H1 (cell line): ENCODE measurements around the gene SMIM44. TPM values are rescaled to one million over a fixed set of nuclear protein-coding genes. Genes with fewer than 3 reads are reported as not detected.

ENCODE experiments used
- CTCF ChIA-PET: fragments of 300-600 bp; sonication (Branson Sonifier 250); formaldehyde crosslinking; loops from one replicate; lab custom pipeline; 2021; ENCODE audit not compliant: partially characterized antibody; lab: Charles Lee
- POLR2A ChIA-PET: fragments of 300-600 bp; sonication (Branson Sonifier 250); formaldehyde crosslinking; loops from one replicate; lab custom pipeline; 2021; ENCODE audit warnings: inconsistent platforms; ENCODE audit not compliant: partially characterized antibody; lab: Charles Lee
- DNase-seq, 2 experiments: peaks; one replicate each; pipeline versions ENCODE4 v3.0.0 to v3.0.0-alpha.2; 2010 to 2022; ENCODE audit warnings: low spot score in 2 of 2, low read depth in 1 of 2, mixed read lengths in 1 of 2
- FAIRE-seq: peaks from 2 replicates; lab custom pipeline; 2011; peaks lifted over from hg19 to GRCh38; lab: Jason Lieb, UNC
- H2AFZ ChIP-seq: 2 replicates; pipeline ENCODE4 v1.8.1; 2012; ENCODE audit warnings: low read length, inconsistent platforms
- H2AK5ac ChIP-seq: 2 replicates; pipeline ENCODE4 v1.6.1; 2013; ENCODE audit warnings: low read depth, low read length
- H2BK120ac ChIP-seq: replicated peaks from 2 replicates; pipeline ENCODE3; 2013; ENCODE audit warnings: low read depth, low read length, inconsistent platforms
- H2BK12ac ChIP-seq: 2 replicates; pipeline ENCODE4 v1.6.1; 2013; ENCODE audit warnings: low read depth, low read length
- H2BK15ac ChIP-seq: 2 replicates; pipeline ENCODE4 v1.6.1; 2013; ENCODE audit warnings: low read length
- H2BK20ac ChIP-seq: 2 replicates; pipeline ENCODE4 v1.6.1; 2013; ENCODE audit warnings: low read length
- H2BK5ac ChIP-seq: 2 replicates; pipeline ENCODE4 v1.6.1; 2013; ENCODE audit warnings: low read depth, low read length
- H3K14ac ChIP-seq: 2 replicates; pipeline ENCODE4 v1.6.1; 2013; ENCODE audit warnings: inconsistent platforms; ENCODE audit not compliant: insufficient read length
- H3K18ac ChIP-seq: 2 replicates; pipeline ENCODE4 v1.6.1; 2013; ENCODE audit warnings: low read length; ENCODE audit errors: extremely low read depth
- H3K23ac ChIP-seq: 2 replicates; pipeline ENCODE4 v1.6.1; 2013; ENCODE audit warnings: inconsistent platforms; ENCODE audit not compliant: insufficient read length
- H3K23me2 ChIP-seq: 2 replicates; pipeline ENCODE4 v1.6.1; 2013; ENCODE audit warnings: low read depth, low read length
- H3K27ac ChIP-seq: 2 replicates; pipeline ENCODE4 v1.6.1; 2011; ENCODE audit warnings: low read depth, low read length, inconsistent platforms
- H3K27me3 ChIP-seq, 4 experiments: replicated peaks in 1 of 4; 1 replicate in 1 of 4; 2 replicates in 3 of 4; pipeline versions ENCODE4 v1.6.1 to v1.8.1; 2011 to 2013; ENCODE audit warnings: low read length in 3 of 4, mild to moderate bottlenecking in 3 of 4, inconsistent platforms in 2 of 4, mixed read lengths in 2 of 4, moderate library complexity in 1 of 4; ENCODE audit not compliant: control insufficient read depth in 3 of 4, insufficient read depth in 3 of 4; ENCODE audit errors: extremely low read depth in 1 of 4
- H3K36me3 ChIP-seq, 4 experiments: 2 replicates each; pipeline versions ENCODE4 v1.6.1 to v1.8.1; 2011 to 2013; ENCODE audit warnings: mild to moderate bottlenecking in 4 of 4, low read length in 3 of 4, moderate library complexity in 2 of 4, control low read depth in 1 of 4, inconsistent platforms in 1 of 4; ENCODE audit not compliant: insufficient read depth in 4 of 4, control insufficient read depth in 2 of 4
- H3K4ac ChIP-seq: replicated peaks from 2 replicates; pipeline ENCODE3; 2013; ENCODE audit warnings: low read length, low read depth, mixed read lengths, inconsistent platforms; ENCODE audit not compliant: insufficient read length
- H3K4me1 ChIP-seq, 4 experiments: replicated peaks in 1 of 4; 1 replicate in 1 of 4; 2 replicates in 3 of 4; pipeline versions ENCODE4 v1.6.1 to v1.8.1; 2011 to 2013; ENCODE audit warnings: low read length in 3 of 4, inconsistent platforms in 2 of 4, mixed read lengths in 1 of 4; ENCODE audit not compliant: insufficient read depth in 4 of 4, control insufficient read depth in 3 of 4
- H3K4me2 ChIP-seq, 2 experiments: 2 replicates each; pipeline versions ENCODE4 v1.6.1 to v1.8.1; 2011 to 2013; ENCODE audit warnings: low read depth in 2 of 2, low read length in 2 of 2, control low read depth in 1 of 2, inconsistent platforms in 1 of 2, mild to moderate bottlenecking in 1 of 2; ENCODE audit not compliant: insufficient read depth in 1 of 2
- H3K4me3 ChIP-seq, 4 experiments: fragments of 200-600, 300-600 bp in 1 of 4; sonication (generic), shearing (Covaris generic), sonication (Bioruptor Twin) in 1 of 4; 2 replicates each; pipeline versions ENCODE4 v1.5.1 to v1.8.1; 2011 to 2016; ENCODE audit warnings: low read length in 4 of 4, low read depth in 3 of 4, control low read depth in 2 of 4, inconsistent platforms in 2 of 4, mild to moderate bottlenecking in 2 of 4, mixed read lengths in 1 of 4, moderate library complexity in 1 of 4; ENCODE audit not compliant: insufficient read depth in 2 of 4; ENCODE audit errors: extremely low read depth in 1 of 4
- H3K56ac ChIP-seq: replicated peaks from 2 replicates; pipeline ENCODE3; 2013; ENCODE audit warnings: low read depth, mild to moderate bottlenecking, mixed read lengths, low read length, inconsistent platforms; ENCODE audit not compliant: insufficient read length
- H3K79me1 ChIP-seq: 2 replicates; pipeline ENCODE4 v1.6.1; 2013; ENCODE audit warnings: low read depth, low read length, control low read depth
- H3K79me2 ChIP-seq, 2 experiments: 2 replicates each; pipeline versions ENCODE4 v1.6.1 to v1.8.1; 2012 to 2013; ENCODE audit warnings: low read length in 2 of 2, mild to moderate bottlenecking in 2 of 2, inconsistent platforms in 1 of 2; ENCODE audit not compliant: insufficient read depth in 2 of 2, control insufficient read depth in 1 of 2
- H3K9ac ChIP-seq, 4 experiments: replicated peaks in 1 of 4; 1 replicate in 1 of 4; 2 replicates in 3 of 4; pipeline versions ENCODE4 v1.6.1 to v1.8.1; 2011 to 2013; ENCODE audit warnings: low read depth in 3 of 4, low read length in 3 of 4, control low read depth in 2 of 4, mild to moderate bottlenecking in 2 of 4, moderate library complexity in 2 of 4, inconsistent platforms in 1 of 4; ENCODE audit errors: extremely low read depth in 1 of 4
- H3K9me3 ChIP-seq, 2 experiments: 2 replicates each; pipeline versions ENCODE4 v1.6.1 to v1.8.1; 2012 to 2013; ENCODE audit warnings: mild to moderate bottlenecking in 2 of 2, moderate library complexity in 2 of 2, control low read depth in 1 of 2, inconsistent platforms in 1 of 2, low read depth in 1 of 2, low read length in 1 of 2, mixed read lengths in 1 of 2; ENCODE audit not compliant: insufficient read depth in 2 of 2
- H4K20me1 ChIP-seq, 2 experiments: replicated peaks in 1 of 2; 2 replicates each; pipeline versions ENCODE3 to v1.8.1; 2011 to 2013; ENCODE audit warnings: inconsistent platforms in 2 of 2, low read length in 2 of 2, mild to moderate bottlenecking in 1 of 2; ENCODE audit not compliant: insufficient read depth in 2 of 2, control insufficient read depth in 1 of 2
- H4K5ac ChIP-seq: 2 replicates; pipeline ENCODE4 v1.6.1; 2013; ENCODE audit warnings: low read length, low read depth, mixed read lengths, inconsistent platforms; ENCODE audit not compliant: insufficient read length
- H4K8ac ChIP-seq: 2 replicates; pipeline ENCODE4 v1.8.0; 2013; ENCODE audit warnings: mild to moderate bottlenecking, moderate library complexity, low read length, inconsistent platforms; ENCODE audit not compliant: insufficient read depth; ENCODE audit errors: extremely low read depth
- H4K91ac ChIP-seq: replicated peaks from 2 replicates; pipeline ENCODE3; 2013; ENCODE audit warnings: low read length, mixed read lengths, inconsistent platforms; ENCODE audit not compliant: insufficient read length
- ASH2L ChIP-seq: fragments of 200-600, 300-600 bp; sonication (generic); IDR thresholded peaks from one replicate; pipeline ENCODE4 v1.7.1; 2017; ENCODE audit warnings: low read length
- BACH1 ChIP-seq: IDR thresholded peaks from 2 replicates; pipeline ENCODE4 v1.6.1; 2012; ENCODE audit warnings: low read length, improper control_type of control experiment
- CTCF ChIP-seq, 3 experiments: IDR thresholded peaks; 1 replicate in 2 of 3; 2 replicates in 1 of 3; pipeline versions ENCODE4 v1.5.1 to v1.6.1; 2011; ENCODE audit warnings: low read length in 3 of 3, mild to moderate bottlenecking in 3 of 3, inconsistent platforms in 2 of 3, low read depth in 1 of 3, moderate library complexity in 1 of 3; ENCODE audit not compliant: insufficient read depth in 1 of 3; ENCODE audit errors: control extremely low read depth in 1 of 3
- JUN ChIP-seq: IDR thresholded peaks from 2 replicates; pipeline ENCODE4 v1.6.1; 2011; ENCODE audit warnings: low read depth, mild to moderate bottlenecking, improper control_type of control experiment, low read length
- POLR2AphosphoS5 ChIP-seq: IDR thresholded peaks from 2 replicates; pipeline ENCODE4 v1.6.1; 2011; ENCODE audit warnings: low read depth, low read length
- RNF2 ChIP-seq: fragments of 200-900, 300-1000 bp; sonication (generic); IDR thresholded peaks from 2 replicates; pipeline ENCODE4 v1.7.1; 2016; ENCODE audit warnings: borderline replicate concordance, low read depth, mild to moderate bottlenecking, antibody characterized with exemption, low read length; ENCODE audit not compliant: poor library complexity, severe bottlenecking; ENCODE audit errors: missing control alignments
- ZNF274 ChIP-seq: IDR thresholded peaks from 2 replicates; pipeline ENCODE4 v1.7.0; 2012; ENCODE audit warnings: low read length, borderline replicate concordance; ENCODE audit errors: extremely low read depth
- WGBS, 2 experiments: shearing (Covaris generic) in 1 of 2; methylation state at CpG; one replicate each; pipeline versions ENCODE4 v1.1.6 to v1.1.7; 2013 to 2015; ENCODE audit warnings: low lambda C conversion rate in 2 of 2, mixed read lengths in 2 of 2, inconsistent platforms in 1 of 2, low coverage in 1 of 2, missing lambda C conversion rate in 1 of 2; ENCODE audit not compliant: insufficient replicate concordance in 2 of 2, insufficient coverage in 1 of 2, insufficient read length in 1 of 2; ENCODE audit errors: extremely low coverage in 1 of 2, missing lambda C conversion rate in 1 of 2; 5-methylcytosine and 5-hydroxymethylcytosine counted together
- polyA plus RNA-seq, 7 experiments: library from polyadenylated mRNA; depleted of rRNA in 3 of 7; stranded (reverse) in 5 of 7; unstranded in 2 of 7; fragments of >200 nt in 5 of 7; fragments of 200-250 nt in 2 of 7; gene quantifications; 1 replicate in 5 of 7; 2 replicates in 1 of 7; 4 replicates in 1 of 7; pipeline versions ENCODE4 v1.2.1 to v1.2.3, GENCODE V29; 2011 to 2013; ENCODE audit warnings: missing spikeins in 2 of 7, mixed read lengths in 2 of 7
- total RNA-seq: library from RNA; stranded (reverse); fragmentation: NEBNext Ultra II Directional; extraction: Animal tissue kit (Norgen Biotek cat#: 25700); gene quantifications from 2 replicates; pipeline ENCODE4 v1.2.1, GENCODE V29; 2021

The SMIM44 gene
- total and polyA plus RNA-seq, 2 of the 8 experiments (the other 6 are each of a cell fraction or from before 2014, with no cell fraction given), result not detected

- no peak overlapping the region for H3K9ac ChIP-seq
- H3K4me1 ChIP-seq, result peaks cover 3 to 15% (median 10%) of the 10 kb centered on the region in 4 experiments
- no peak overlapping the region for H3K23ac ChIP-seq
- FAIRE-seq (no peak), DNase-seq (no peak)
- no peak overlapping the region for H2BK15ac ChIP-seq
- no peak overlapping the region for H4K5ac ChIP-seq
- ChIA-PET POLR2A (interaction anchor here (0.9 to 2.0 kb wide), 3 partner anchors 12 to 101 kb away, joined by 3 to 5 read pairs (median 5); no protein-coding TSS in a partner anchor), CTCF (interaction anchor here (0.5 to 3.6 kb wide), 10 partner anchors 10 to 133 kb away, joined by 3 to 17 read pairs (median 6); no protein-coding TSS in a partner anchor)
- H2AK5ac ChIP-seq, result 0 out of 2 replicates have a peak overlapping the region, but pooled peaks have one; percentile 65
- H2AFZ ChIP-seq, result no peak overlapping the region
- no peak overlapping the region for H4K91ac ChIP-seq
- H3K27me3 ChIP-seq, result no peaks in the 10 kb centered on the region
- no peak overlapping the region for H3K4me2 ChIP-seq
- no peak overlapping the region for H3K4ac ChIP-seq
- H3K4me3 ChIP-seq, result no peak overlapping the region
- peak overlapping the region; percentile 78; the same call in 1 of the 2 replicates for H4K8ac ChIP-seq
- H3K79me1 ChIP-seq, result no peaks in the 10 kb centered on the region
- TF ChIP-seq POLR2AphosphoS5 (no peak), BACH1 (no peak), JUN (no peak), RNF2 (no peak), ZNF274 (no peak), ASH2L (no peak), CTCF (IDR thresholded peaks at IDR 0.05; ENCODE audit: control extremely low read depth in 1 of 3, insufficient read depth in 1 of 3, low read depth in 1 of 3, low read length in 3 of 3) (no peak)
- no peak overlapping the region for H3K56ac ChIP-seq
- no peaks in the 10 kb centered on the region for H3K36me3 ChIP-seq
- H3K23me2 ChIP-seq, result peaks cover 2% of the 10 kb centered on the region; the same call in 1 of the 2 replicates
- H4K20me1 ChIP-seq, result peaks cover 0 to 5% of the 10 kb centered on the region in 2 experiments
- no peaks in the 10 kb centered on the region for H3K9me3 ChIP-seq
- H3K18ac ChIP-seq, result no peak overlapping the region
- H3K14ac ChIP-seq, result no peak overlapping the region
- H2BK20ac ChIP-seq, result no peak overlapping the region
- H2BK120ac ChIP-seq, result no peak overlapping the region
- H3K79me2 ChIP-seq, result no peaks in the 10 kb centered on the region
- no peak overlapping the region for H2BK12ac ChIP-seq
- H3K27ac ChIP-seq, result no peak overlapping the region
- WGBS, 2 experiments, result 86% methylated on average over 14 of the region's 14 CpGs; no CpG with 5 or more reads in 1 of the 2 experiments
- H2BK5ac ChIP-seq, result no peak overlapping the region
Measured at GRCh38 chr19:3441986-3442329, 41.3 kb downstream of the SMIM44 start.
